ENCODE measurements around the gene CRYGN.

Gene CRYGN

GRCh38 chr7:151426904-151427704, 12.8 kb downstream of the CRYGN start:
- no peak for DNase-seq (ENCODE audit: low read depth)

- no peak for DNase-seq (ENCODE audit: low read depth)
Observed at GRCh38 chr7:151426441-151426903, 13.5 kb downstream of the CRYGN start.

- DNase-seq (ENCODE audit: low read depth), result no peak
Observed at GRCh38 chr7:151425670-151426440, 14.1 kb downstream of the CRYGN start.

- DNase-seq (ENCODE audit: low read depth), result no peak
Observed at GRCh38 chr7:151424799-151425198, 15.1 kb downstream of the CRYGN start.

GRCh38 chr7:151423936-151424335, 16.0 kb downstream of the CRYGN start:
- DNase-seq (ENCODE audit: low read depth), result no peak

GRCh38 chr7:151423226-151423625, 16.7 kb downstream of the CRYGN start:
- DNase-seq (ENCODE audit: low read depth), result no peak

GRCh38 chr7:151422212-151422611, 17.7 kb downstream of the CRYGN start:
- no peak for DNase-seq (ENCODE audit: low read depth)

- no peak for DNase-seq (ENCODE audit: low read depth)
Observed at GRCh38 chr7:151420144-151420543, 19.8 kb downstream of the CRYGN start.

GRCh38 chr7:151416941-151417315, 23.0 kb downstream of the CRYGN start:
- no peak for DNase-seq (ENCODE audit: low read depth)

- no peak for DNase-seq (ENCODE audit: low read depth)
Observed at GRCh38 chr7:151416112-151416940, 23.6 kb downstream of the CRYGN start.

GRCh38 chr7:151415375-151416105, 24.4 kb downstream of the CRYGN start:
- no peak for DNase-seq (ENCODE audit: low read depth)

GRCh38 chr7:151413241-151413640, 26.7 kb downstream of the CRYGN start:
- DNase-seq (ENCODE audit: low read depth), result no peak

GRCh38 chr7:151412318-151412717, 27.6 kb downstream of the CRYGN start:
- DNase-seq (ENCODE audit: low read depth), result no peak

GRCh38 chr7:151411551-151411950, 28.4 kb downstream of the CRYGN start:
- no peak for DNase-seq (ENCODE audit: low read depth)

GRCh38 chr7:151410405-151411390, 29.2 kb downstream of the CRYGN start:
- no peak for DNase-seq (ENCODE audit: low read depth)

- no peak for DNase-seq (ENCODE audit: low read depth)
Observed at GRCh38 chr7:151409667-151410404, 30.1 kb downstream of the CRYGN start, which contains the start of gene WDR86. WDR86 (minus strand) TSS chr7:151410038; CDS start chr7:151409589, 449 bp downstream.

- DNase-seq (ENCODE audit: low read depth), result peak; percentile 45
Observed at GRCh38 chr7:151408839-151409666, 30.9 kb downstream of the CRYGN start.

- DNase-seq (ENCODE audit: low read depth), result no peak
Observed at GRCh38 chr7:151408498-151408838, 31.5 kb downstream of the CRYGN start.

Data from activated T-helper 1 cell treated with Interleukin-2 at 50 U/mL for 16 hours (primary cell).